ENCODE data around the gene CAPN3. TPM values are rescaled to one million over a fixed set of nuclear protein-coding genes. Genes with fewer than 3 reads are reported as not detected.

The CAPN3 gene
- total RNA-seq, 1 donor: 1.1 TPM

- TF ChIP-seq CTCF (IDR thresholded peaks at IDR 0.05; ENCODE audit: extremely low read depth, low read depth, low read length): no peak
- Histone ChIP-seq H3K4me2 (ENCODE audit: insufficient read depth, low read length) (no peak overlapping the region), H2AFZ (ENCODE audit: low read length) (no peak overlapping the region), H3K36me3 (ENCODE audit: insufficient read depth, low read length) (peaks cover 11% of the 10 kb centered on the region), H3K79me2 (ENCODE audit: insufficient read depth, low read length) (no peaks in the 10 kb centered on the region), H4K20me1 (ENCODE audit: insufficient read depth, low read length) (no peaks in the 10 kb centered on the region), H3K4me1 (ENCODE audit: insufficient read depth, low read length) (no peaks in the 10 kb centered on the region), H3K27me3 (ENCODE audit: insufficient read depth, low read length) (no peaks in the 10 kb centered on the region), H3K4me3 (ENCODE audit: insufficient read depth, low read length) (no peak overlapping the region), H3K9me3 (ENCODE audit: low read depth, low read length) (no peaks in the 10 kb centered on the region), H3K27ac (ENCODE audit: low read depth, low read length) (no peak overlapping the region)
- DNase-seq (ENCODE audit: insufficient read length, low spot score, missing footprints): peak; percentile 73
These were observed 48.9 kb downstream of the CAPN3 start for GRCh38 chr15:42408178-42408577.

GRCh38 chr15:42409011-42409410 is 49.7 kb downstream of the CAPN3 start:
- no peaks in the 10 kb centered on the region for H4K20me1 ChIP-seq (ENCODE audit: insufficient read depth, low read length)
- TF ChIP-seq CTCF (IDR thresholded peaks at IDR 0.05; ENCODE audit: extremely low read depth, low read depth, low read length): no peak

GRCh38 chr15:42411884-42412283 is 52.6 kb downstream of the CAPN3 start:
- H3K36me3 ChIP-seq (ENCODE audit: insufficient read depth, low read length): peaks cover 36% of the 10 kb centered on the region
- no peak overlapping the region for H3K27ac ChIP-seq (ENCODE audit: low read depth, low read length)
- no peak overlapping the region for H3K4me2 ChIP-seq (ENCODE audit: insufficient read depth, low read length)
- H3K79me2 ChIP-seq (ENCODE audit: insufficient read depth, low read length): no peaks in the 10 kb centered on the region
- no peaks in the 10 kb centered on the region for H4K20me1 ChIP-seq (ENCODE audit: insufficient read depth, low read length)
- no peak overlapping the region for H3K4me3 ChIP-seq (ENCODE audit: insufficient read depth, low read length)
- TF ChIP-seq CTCF (IDR thresholded peaks at IDR 0.05; ENCODE audit: extremely low read depth, low read depth, low read length): no peak
- no peaks in the 10 kb centered on the region for H3K27me3 ChIP-seq (ENCODE audit: insufficient read depth, low read length)
- no peak overlapping the region for H2AFZ ChIP-seq (ENCODE audit: low read length)
- peaks cover 11% of the 10 kb centered on the region for H3K4me1 ChIP-seq (ENCODE audit: insufficient read depth, low read length)
- H3K9me3 ChIP-seq (ENCODE audit: low read depth, low read length): no peaks in the 10 kb centered on the region
- no peak for DNase-seq (ENCODE audit: insufficient read length, low spot score, missing footprints)

More at GRCh38 chr15:42409011-42409410, 49.7 kb downstream of the CAPN3 start:
- Histone ChIP-seq H3K9me3 (ENCODE audit: low read depth, low read length) (no peaks in the 10 kb centered on the region), H3K4me2 (ENCODE audit: insufficient read depth, low read length) (no peak overlapping the region), H3K36me3 (ENCODE audit: insufficient read depth, low read length) (peaks cover 11% of the 10 kb centered on the region), H2AFZ (ENCODE audit: low read length) (no peak overlapping the region), H3K27me3 (ENCODE audit: insufficient read depth, low read length) (no peaks in the 10 kb centered on the region), H3K27ac (ENCODE audit: low read depth, low read length) (no peak overlapping the region), H3K4me3 (ENCODE audit: insufficient read depth, low read length) (no peak overlapping the region), H3K4me1 (ENCODE audit: insufficient read depth, low read length) (peaks cover 4% of the 10 kb centered on the region), H3K79me2 (ENCODE audit: insufficient read depth, low read length) (no peaks in the 10 kb centered on the region)
- DNase-seq (ENCODE audit: insufficient read length, low spot score, missing footprints): no peak

GRCh38 chr15:42413920-42414319 is 54.6 kb downstream of the CAPN3 start:
- TF ChIP-seq CTCF (IDR thresholded peaks at IDR 0.05; ENCODE audit: extremely low read depth, low read depth, low read length): no peak

More at GRCh38 chr15:42413920-42414319, 54.6 kb downstream of the CAPN3 start:
- Histone ChIP-seq H3K4me1 (ENCODE audit: insufficient read depth, low read length) (peaks cover 11% of the 10 kb centered on the region), H2AFZ (ENCODE audit: low read length) (no peak overlapping the region), H3K36me3 (ENCODE audit: insufficient read depth, low read length) (peaks cover 50% of the 10 kb centered on the region), H3K4me3 (ENCODE audit: insufficient read depth, low read length) (no peak overlapping the region), H3K9me3 (ENCODE audit: low read depth, low read length) (no peaks in the 10 kb centered on the region), H3K79me2 (ENCODE audit: insufficient read depth, low read length) (no peaks in the 10 kb centered on the region), H4K20me1 (ENCODE audit: insufficient read depth, low read length) (no peaks in the 10 kb centered on the region), H3K4me2 (ENCODE audit: insufficient read depth, low read length) (no peak overlapping the region), H3K27ac (ENCODE audit: low read depth, low read length) (no peak overlapping the region), H3K27me3 (ENCODE audit: insufficient read depth, low read length) (no peaks in the 10 kb centered on the region)
- no peak for DNase-seq (ENCODE audit: insufficient read length, low spot score, missing footprints)
